Left lung (tissue), 10 donors: ENCODE results near the gene SLC22A14. TPM values are rescaled to one million over a fixed set of nuclear protein-coding genes. Genes with fewer than 3 reads are reported as not detected.

Experiments
- ATAC-seq: fragments of 200-7000 bp; cut with Tn5 transposase; one replicate; pipeline ENCODE4 v1.9.1; 2020; ENCODE audit warnings: moderate library complexity
- DNase-seq, 4 donors: peaks; one replicate each; pipeline ENCODE4 v3.0.0-alpha.2; 2013 to 2020
- H3K27ac ChIP-seq, 2 donors: fragments of 200-600 bp; sonication (generic) in 1 of 2; one replicate each; pipeline versions ENCODE4 v1.5.0 to v1.8.0; 2020 to 2021
- H3K27me3 ChIP-seq, 2 donors: fragments of 200-600 bp; sonication (generic) in 1 of 2; one replicate each; pipeline versions ENCODE4 v1.5.0 to v1.8.0; 2020 to 2021
- H3K36me3 ChIP-seq, 2 donors: fragments of 200-600 bp; sonication (generic) in 1 of 2; one replicate each; pipeline versions ENCODE4 v1.5.0 to v1.8.0; 2020 to 2021
- H3K4me1 ChIP-seq, 2 donors: fragments of 200-600 bp; one replicate each; pipeline ENCODE4 v1.8.0; 2021
- H3K4me3 ChIP-seq, 2 donors: fragments of 200-600 bp; sonication (generic) in 1 of 2; one replicate each; pipeline versions ENCODE4 v1.5.0 to v1.8.0; 2020 to 2021; ENCODE audit warnings: mild to moderate bottlenecking in 1 of 2
- H3K9me3 ChIP-seq, 2 donors: fragments of 200-600 bp; sonication (generic) in 1 of 2; one replicate each; pipeline versions ENCODE4 v1.5.0 to v1.8.0; 2020 to 2021
- intact Hi-C, 2 donors: fragments of 100-400 bp; cut with DNase I; formaldehyde crosslinking; loops; one replicate each; pipeline versions ENCODE4 v1.11.2 to v1.14.2; 2022
- polyA plus RNA-seq, 6 donors: library from polyadenylated mRNA; unstranded; fragments of 120-200 nt; gene quantifications; one replicate each; pipeline ENCODE4 v1.2.1, GENCODE V29; 2013; ENCODE audit not compliant: insufficient read length in 6 of 6
- total RNA-seq, 2 donors: library from RNA; stranded (reverse); fragmentation: NEBNext Ultra II Directional; extraction: Animal tissue kit (Norgen Biotek cat#: 25700); gene quantifications; one replicate each; pipeline ENCODE4 v1.2.1, GENCODE V29; 2021
- TF ChIP-seq, protein P1 (sequence below), 2 donors: fragments of 200-600 bp; sonication (generic) in 1 of 2; IDR thresholded peaks; one replicate each; pipeline versions ENCODE4 v1.5.0 to v1.8.0; 2021; ENCODE audit warnings: antibody characterized with exemption in 2 of 2
- donor health status: DM: no; HTN: yes; CAD: no.
- donor health status: DM: no; HTN: no; CAD: no.

Gene SLC22A14
- total and polyA plus RNA-seq, 8 donors: 0.11 to 0.24 (median 0.15) TPM; not detected in 2

DNA sequence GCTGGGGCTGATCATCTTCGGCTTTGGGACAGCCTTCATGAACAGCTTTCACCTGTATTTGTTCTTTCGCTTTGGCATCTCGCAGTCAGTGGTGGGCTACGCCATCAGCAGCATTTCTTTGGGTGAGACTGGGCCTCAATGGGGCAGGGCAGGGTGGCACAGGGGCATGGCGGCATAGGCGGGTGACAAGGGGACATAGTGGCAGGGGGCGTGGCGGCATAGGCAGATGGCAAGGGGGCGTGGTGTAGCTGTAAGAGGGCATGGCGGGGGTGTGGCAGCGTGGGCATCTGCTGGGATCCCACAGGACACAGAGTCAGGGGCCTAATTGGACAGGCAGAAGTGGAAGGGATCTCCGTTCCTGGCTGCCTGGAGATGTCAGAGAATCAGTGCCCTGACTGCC lies 25.5 kb downstream of the SLC22A14 start:
- Histone ChIP-seq H3K4me3 (no peak overlapping the region), H3K4me1 (no peaks in the 10 kb centered on the region), H3K9me3 (no peaks in the 10 kb centered on the region), H3K36me3 (no peaks in the 10 kb centered on the region), H3K27me3 (no peaks in the 10 kb centered on the region), H3K27ac (no peak overlapping the region)
- intact Hi-C loops: no loop called here
- TF ChIP-seq, protein P1, sequence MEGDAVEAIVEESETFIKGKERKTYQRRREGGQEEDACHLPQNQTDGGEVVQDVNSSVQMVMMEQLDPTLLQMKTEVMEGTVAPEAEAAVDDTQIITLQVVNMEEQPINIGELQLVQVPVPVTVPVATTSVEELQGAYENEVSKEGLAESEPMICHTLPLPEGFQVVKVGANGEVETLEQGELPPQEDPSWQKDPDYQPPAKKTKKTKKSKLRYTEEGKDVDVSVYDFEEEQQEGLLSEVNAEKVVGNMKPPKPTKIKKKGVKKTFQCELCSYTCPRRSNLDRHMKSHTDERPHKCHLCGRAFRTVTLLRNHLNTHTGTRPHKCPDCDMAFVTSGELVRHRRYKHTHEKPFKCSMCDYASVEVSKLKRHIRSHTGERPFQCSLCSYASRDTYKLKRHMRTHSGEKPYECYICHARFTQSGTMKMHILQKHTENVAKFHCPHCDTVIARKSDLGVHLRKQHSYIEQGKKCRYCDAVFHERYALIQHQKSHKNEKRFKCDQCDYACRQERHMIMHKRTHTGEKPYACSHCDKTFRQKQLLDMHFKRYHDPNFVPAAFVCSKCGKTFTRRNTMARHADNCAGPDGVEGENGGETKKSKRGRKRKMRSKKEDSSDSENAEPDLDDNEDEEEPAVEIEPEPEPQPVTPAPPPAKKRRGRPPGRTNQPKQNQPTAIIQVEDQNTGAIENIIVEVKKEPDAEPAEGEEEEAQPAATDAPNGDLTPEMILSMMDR (IDR thresholded peaks at IDR 0.05): no peak
- ATAC-seq (no peak), DNase-seq (no peak)

DNA sequence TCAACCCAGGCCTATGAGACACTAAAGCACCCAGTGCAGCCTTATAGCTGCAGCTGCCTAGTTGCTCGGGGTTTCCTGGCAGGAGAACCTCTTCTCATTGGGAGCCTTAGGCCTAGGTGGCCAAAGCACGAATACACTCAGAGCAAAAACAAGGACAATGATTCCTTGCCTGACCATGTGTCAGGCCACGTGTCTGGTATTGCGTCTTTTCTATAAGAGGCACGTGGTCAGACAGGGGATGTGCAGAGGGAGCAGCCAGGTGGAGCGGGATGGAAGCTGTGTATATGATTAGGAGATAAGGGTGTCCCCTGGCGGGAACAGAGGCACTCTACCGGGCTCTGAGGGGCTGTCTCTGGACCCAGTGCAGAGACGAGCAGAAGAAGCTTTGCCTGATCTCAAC lies 26.4 kb downstream of the SLC22A14 start:
- TF ChIP-seq, protein P1 (IDR thresholded peaks at IDR 0.05): no peak
- intact Hi-C loops: no loop called here
- ATAC-seq: no peak

DNA sequence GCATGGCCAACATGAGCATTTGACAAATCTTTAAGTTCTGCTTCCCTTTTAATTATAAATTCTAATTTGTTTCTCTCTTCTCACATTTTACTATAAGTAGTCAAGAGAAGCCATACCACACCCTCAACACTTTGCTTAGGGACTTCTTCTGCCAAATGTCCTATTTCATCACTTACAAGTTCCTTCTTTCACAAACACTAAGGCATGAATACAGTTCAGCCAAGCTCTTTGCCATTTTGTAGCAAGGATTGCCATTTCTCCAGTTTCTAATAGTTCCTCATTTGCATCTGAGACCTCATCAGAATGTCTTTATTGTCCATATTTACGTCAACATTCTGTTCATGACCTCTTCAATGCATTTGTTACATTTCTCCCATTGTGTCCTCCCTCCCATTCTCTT lies 29.4 kb downstream of the SLC22A14 start:
- H3K27ac ChIP-seq: no peak overlapping the region
- H3K4me3 ChIP-seq: no peak overlapping the region
- no peak for ATAC-seq
- no peaks in the 10 kb centered on the region for H3K27me3 ChIP-seq
- H3K36me3 ChIP-seq: no peaks in the 10 kb centered on the region
- intact Hi-C loops: no loop called here
- DNase-seq: no peak
- TF ChIP-seq, protein P1 (IDR thresholded peaks at IDR 0.05): no peak
- no peaks in the 10 kb centered on the region for H3K4me1 ChIP-seq
- no peaks in the 10 kb centered on the region for H3K9me3 ChIP-seq

More for the DNA sequence above, 26.4 kb downstream of the SLC22A14 start:
- Histone ChIP-seq H3K27ac (no peak overlapping the region), H3K36me3 (no peaks in the 10 kb centered on the region), H3K4me1 (no peaks in the 10 kb centered on the region), H3K9me3 (no peaks in the 10 kb centered on the region), H3K27me3 (no peaks in the 10 kb centered on the region), H3K4me3 (no peak overlapping the region)
- no peak for DNase-seq

DNA sequence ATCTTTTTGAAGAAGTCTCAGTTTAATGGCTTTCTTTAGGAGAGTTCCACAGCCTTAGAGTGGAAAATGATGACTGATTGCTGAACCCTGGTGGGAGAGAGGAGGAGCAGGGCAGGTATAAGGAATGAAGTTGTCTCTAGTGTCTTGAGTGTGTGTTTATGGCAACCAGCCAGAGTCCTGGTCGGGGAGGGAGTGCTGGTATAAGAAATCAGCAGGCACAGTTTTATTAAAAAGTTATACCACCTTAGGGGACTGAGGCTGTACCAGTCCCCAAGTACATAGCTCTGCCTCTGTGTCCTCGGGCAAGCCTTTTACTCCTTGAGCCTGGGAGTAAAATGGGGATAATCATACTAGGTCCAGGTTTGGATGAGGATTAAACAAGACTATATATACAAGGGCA lies 29.8 kb downstream of the SLC22A14 start:
- H3K27ac ChIP-seq: no peak overlapping the region
- intact Hi-C loops: no loop called here
- no peaks in the 10 kb centered on the region for H3K4me1 ChIP-seq
- no peaks in the 10 kb centered on the region for H3K9me3 ChIP-seq
- H3K36me3 ChIP-seq: no peaks in the 10 kb centered on the region
- TF ChIP-seq, protein P1 (IDR thresholded peaks at IDR 0.05): no peak
- no peaks in the 10 kb centered on the region for H3K27me3 ChIP-seq
- ATAC-seq (no peak), DNase-seq (no peak)
- H3K4me3 ChIP-seq: no peak overlapping the region

DNA sequence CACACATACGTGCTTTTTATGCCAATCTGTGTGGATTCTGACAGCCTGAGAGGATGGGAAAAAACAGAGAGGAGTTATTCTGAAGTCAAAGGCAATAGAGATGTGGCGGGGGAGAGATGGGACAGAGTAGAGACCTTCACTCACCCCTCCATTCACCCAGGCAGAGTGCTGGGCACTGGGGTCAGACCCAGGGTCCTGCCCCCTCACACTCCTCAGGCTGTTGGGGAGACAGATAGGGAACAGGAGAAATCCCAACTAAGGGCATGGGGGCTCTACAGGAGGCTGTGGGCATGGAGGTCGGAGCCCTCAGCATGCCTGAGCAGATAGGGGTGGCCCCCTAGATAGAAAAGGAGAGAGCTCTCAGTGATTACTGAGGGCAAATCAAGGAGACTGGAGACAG lies 30.3 kb downstream of the SLC22A14 start:
- no peaks in the 10 kb centered on the region for H3K36me3 ChIP-seq
- H3K4me3 ChIP-seq: no peak overlapping the region
- no peaks in the 10 kb centered on the region for H3K4me1 ChIP-seq
- TF ChIP-seq, protein P1 (IDR thresholded peaks at IDR 0.05): no peak
- no peaks in the 10 kb centered on the region for H3K9me3 ChIP-seq
- ATAC-seq: no peak
- intact Hi-C loops: no loop called here
- no peak for DNase-seq
- no peaks in the 10 kb centered on the region for H3K27me3 ChIP-seq
- H3K27ac ChIP-seq: no peak overlapping the region
